Superior temporal gyrus (tissue), 1 donor: ENCODE measurements around the gene BAAT.

Experiments
- DNase-seq: peaks from one replicate; pipeline ENCODE4 v3.0.0-alpha.2; 2016; ENCODE audit errors: extremely low spot score

BAAT gene

DNA sequence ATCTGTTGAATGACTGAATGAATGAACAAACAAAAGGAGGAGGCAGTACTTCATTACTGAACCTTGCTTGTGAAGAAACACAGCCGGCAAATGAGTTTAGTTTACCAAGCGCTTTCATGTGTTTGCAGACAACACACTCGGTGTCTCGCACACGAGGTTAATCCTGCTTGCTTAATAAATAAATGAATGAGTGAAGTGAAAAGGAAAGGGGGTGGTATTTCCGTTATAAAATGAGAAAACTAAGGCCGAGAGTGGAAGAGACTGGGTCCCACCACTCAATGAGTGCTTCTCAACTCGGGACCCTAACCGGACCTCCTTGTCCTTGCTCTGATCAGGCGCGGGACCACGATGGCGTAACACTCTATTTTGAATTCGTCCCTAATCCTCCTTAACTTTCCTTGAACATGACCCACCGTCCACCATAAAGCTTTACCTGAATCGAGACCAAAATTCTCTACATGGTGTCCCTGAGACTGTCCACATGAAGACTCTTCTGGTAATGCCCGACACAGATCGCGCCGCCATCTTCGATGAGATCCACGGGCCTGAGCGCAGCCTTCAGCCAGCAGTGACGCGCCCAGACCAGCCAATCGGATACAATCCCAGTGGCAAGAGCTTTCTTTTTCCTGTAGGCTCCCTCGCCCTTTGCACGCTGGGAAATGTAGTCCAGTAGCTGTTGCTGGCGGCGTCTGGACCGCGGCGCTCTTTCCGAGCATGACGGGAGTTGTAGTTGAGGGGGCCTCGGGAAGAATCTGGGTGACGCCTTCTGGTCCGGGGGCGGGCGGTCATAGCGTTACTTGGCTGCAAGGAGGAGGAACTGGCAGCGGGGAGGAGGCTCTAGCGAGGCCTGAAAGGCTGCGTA is 13.5 kb upstream of the BAAT start, which contains the start of the genes MRPL50 and ZNF189:
TSS of gene MRPL50 (minus strand) at position 551 of the 862 bp plus-strand sequence. CDS start at position 525, 26 bp downstream.
TSS of gene ZNF189 (plus strand) at position 784 of the 862 bp plus-strand sequence. CDS start 306 bp downstream, outside the sequence.
- peak; percentile 100 for DNase-seq

DNA sequence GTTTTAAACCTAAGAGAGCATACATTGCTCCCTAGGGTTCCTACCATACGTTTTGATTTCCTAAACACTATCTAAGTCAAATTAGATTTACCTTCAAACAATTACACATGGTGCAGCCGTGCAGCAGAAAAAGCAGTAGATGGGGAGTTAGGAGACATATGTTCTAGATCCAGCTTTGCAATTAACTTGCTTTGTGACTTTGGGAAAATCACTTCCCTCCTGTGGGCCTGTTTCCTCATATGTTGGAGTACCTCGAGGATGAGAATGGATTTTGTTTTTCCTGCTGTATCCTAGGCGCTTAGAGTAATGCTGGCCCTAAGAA is 12.9 kb upstream of the BAAT start:
- DNase-seq: no peak

DNA sequence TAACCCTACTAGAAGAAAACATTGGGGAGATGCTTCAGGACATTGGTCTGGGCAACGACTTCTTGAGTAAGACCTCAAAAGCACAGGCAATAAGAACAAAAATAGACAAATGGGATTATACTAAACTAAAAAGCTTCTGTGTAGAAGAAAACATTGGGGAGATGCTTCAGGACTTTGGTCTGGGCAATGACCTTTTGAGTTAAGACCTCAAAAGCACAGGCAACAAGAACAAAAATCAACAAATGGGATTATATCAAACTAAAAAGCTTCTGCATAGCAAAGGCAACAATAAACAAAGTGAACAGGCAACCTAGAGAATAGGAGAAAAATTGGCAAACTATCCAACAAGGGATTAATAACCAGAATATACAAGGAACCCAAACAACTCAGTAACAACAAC is 9.9 kb upstream of the BAAT start:
- no peak for DNase-seq

DNA sequence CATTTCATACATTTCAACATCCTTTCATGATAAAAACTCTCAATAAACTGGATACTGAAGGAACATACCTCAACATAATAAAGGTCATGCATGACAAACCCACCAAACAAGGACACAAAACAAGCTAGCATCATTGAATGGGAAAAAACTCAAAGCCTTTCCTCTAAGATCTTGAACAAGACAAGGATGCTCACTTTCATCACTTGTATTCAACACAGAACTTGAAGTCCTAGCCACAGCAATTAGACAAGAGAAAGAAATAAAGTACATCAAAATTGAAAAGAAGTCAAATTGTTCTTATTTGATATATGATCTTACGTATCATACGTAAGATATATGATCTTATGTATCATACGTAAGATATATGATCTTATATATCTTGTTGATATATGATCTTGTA is 8.3 kb upstream of the BAAT start:
- DNase-seq: no peak

DNA sequence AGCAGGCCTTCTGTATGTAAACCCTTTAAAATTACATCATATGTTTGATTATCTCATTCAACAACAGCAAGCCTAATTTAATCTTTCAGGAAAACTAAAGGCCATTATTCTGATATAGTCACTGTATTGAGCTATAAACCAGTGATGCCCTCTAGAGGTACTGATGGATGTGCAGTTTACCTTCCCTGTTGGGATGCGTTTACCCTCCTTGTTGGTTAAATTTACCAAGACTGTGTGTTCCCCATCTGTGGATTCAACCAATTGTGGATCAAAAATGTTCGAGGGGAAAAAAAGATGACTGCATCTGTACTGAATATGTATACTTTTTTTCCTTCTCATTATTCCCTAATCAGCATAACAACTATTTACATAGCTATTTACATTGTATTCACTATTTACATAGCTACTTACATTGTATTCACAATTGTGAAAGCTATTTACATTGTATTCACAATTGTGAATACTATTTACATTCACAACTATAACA is 3.7 kb upstream of the BAAT start:
- DNase-seq: no peak

DNA sequence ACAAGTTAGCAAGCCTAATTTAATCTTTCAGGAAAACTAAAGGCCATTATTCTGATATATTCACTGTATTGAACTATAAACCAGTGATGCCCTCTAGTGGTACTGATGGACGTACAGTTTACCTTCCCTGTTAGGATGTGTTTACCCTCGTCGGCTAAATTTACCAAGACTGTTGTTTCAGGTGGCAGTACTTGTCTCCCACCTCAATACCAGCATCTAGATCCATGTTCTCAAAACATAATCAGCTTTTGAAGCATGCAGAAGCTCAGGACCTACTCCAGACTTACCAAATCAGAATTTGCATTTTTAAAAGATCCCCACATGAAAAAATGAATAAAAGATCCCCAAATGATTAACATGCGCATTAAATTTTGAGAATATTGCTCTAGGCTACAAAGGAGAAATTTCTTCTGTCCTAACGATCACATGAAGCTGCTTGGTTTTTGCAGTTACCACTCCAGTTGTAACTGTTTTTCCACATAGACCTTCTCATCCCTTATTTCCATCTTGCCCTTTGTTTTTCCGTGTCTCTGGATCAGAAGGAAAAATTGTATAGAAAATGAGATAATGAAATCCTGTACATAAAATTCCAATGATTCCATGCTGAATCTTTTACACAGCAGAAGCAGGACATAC is 3.2 kb upstream of the BAAT start:
- peak; percentile 86 for DNase-seq

DNA sequence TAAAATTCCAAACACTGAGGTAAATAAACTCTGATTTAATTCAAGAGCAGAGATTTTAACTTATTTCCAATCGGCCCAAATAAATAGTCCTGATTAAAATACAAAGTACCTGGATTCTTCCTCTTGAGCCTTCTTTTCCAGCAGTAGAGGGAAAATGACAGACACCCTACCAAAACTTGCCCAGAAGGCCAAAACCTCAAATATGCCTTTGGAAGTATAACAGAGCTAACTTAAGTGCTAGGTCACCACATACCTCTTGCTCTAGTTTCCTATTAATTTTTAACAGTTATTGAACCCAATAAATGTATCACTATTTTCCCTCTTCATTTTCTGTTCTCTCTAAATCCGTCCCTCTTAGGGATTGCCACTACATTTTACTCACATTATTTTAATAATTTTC is 1.4 kb downstream of the BAAT start:
- DNase-seq: no peak

DNA sequence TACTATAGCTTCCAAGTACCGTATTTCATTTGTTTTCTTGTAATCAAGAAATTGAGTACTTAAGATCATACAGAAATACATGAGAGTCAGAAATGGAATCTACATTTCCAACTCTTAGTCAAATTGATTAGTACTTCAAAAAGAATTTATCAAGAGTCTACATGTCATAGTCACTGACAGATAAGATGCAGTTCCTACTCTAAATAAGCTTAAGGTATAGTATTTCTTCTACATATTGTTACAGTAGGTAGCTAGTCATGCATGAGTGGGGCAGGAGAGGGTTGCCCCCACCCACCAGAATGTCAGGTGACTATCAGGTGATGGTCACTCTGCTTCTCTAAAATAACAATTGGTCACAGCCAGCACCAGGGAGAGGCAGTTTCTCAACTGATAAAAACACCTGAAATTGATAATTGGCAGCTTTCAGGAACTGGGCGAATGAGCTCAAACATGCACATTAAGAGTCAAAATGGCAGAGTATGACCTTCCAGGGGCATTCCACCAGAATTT is 2.9 kb downstream of the BAAT start:
- DNase-seq: no peak

DNA sequence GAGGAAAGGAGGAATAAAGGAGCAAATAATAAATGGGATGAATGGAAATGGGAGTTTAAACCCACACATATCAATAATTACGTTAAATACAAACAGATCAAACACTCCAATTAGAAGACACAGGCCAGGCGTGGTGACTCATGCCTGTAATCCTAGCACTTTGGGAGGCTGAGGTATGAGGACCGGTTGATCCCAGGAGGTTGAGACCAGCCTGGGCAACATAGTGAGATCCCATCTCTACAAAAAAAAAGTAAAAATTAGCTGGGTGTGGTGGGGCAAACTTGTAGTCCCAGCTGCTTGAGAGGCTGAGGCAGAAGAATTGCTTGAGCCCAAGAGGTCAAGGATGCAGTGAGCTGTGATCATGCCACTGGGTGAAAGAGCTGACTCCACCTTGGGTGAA is 3.7 kb downstream of the BAAT start:
- DNase-seq: no peak

DNA sequence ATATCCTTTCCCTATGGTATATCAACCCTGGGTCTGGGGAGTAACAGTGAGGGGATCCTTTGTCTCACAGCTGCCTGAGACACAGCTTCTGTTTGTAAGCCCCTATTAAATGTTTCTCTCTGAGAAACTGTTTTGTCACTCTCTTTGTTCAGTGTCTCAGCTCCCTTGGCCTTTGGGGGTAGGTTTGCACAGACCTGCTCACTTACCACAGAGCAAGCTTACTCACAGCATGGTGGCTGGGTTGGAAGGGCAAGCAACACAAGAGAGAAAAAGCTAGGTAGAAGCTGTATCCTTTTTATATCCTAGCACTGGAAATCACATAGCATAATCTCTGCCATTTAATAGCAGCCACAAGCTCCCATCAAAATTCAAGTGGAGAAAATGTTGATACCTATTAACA is 4.5 kb downstream of the BAAT start:
- DNase-seq: no peak

DNA sequence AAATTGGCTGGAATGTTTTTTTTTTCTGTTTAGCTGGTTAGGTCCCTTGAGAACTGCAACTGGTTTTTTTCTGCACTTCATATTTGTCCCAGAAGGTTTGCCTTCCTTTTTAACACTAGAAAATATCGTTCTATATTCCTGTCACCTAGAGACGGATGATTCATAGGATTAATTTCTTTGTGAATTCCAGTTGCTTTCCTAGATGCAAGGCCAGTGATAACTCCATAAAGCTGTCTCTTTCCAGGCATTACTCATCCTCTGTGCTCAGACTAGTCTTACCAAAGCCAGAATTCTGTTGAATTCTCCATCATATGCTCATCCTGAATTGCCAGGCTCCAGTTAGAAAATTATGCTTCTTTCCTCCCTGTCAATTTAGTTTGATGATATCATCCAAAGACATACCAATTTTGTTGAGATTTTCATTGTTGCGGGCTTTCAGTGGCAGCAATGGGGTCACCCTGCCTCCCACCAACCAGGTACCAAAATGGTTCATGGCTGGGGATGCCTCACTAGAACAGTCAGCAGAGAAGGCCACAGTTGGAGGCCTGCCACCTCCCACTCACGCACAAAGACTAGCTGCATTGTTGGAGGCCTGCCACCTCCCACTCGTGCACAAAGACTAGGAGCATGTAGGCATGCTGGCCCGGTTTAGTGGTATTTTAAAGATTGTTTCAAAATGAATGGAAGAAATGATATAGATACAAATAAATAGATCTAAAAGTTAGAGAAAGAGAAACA is 8.5 kb downstream of the BAAT start:
- DNase-seq: peak; percentile 63

DNA sequence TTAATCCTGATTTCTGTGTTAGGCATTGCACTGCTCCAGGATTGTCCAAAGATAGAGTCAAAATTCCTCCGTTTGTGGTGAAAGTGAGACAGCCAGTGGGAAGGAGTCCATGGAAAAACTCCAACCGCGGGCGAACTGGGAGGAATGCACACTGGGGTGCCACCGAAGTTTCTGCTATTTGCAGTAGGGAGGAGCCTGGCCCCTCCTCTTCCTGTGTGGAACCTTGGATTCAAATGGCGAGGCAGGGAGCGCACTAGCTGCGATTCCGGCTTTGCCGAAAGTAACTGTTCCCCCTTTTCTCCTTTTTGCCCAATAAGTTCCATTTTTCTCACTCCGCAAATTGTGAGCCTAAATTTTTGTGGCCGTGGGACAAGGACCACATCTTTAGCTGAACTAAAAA is 9.3 kb downstream of the BAAT start:
- peak; percentile 45 for DNase-seq

DNA sequence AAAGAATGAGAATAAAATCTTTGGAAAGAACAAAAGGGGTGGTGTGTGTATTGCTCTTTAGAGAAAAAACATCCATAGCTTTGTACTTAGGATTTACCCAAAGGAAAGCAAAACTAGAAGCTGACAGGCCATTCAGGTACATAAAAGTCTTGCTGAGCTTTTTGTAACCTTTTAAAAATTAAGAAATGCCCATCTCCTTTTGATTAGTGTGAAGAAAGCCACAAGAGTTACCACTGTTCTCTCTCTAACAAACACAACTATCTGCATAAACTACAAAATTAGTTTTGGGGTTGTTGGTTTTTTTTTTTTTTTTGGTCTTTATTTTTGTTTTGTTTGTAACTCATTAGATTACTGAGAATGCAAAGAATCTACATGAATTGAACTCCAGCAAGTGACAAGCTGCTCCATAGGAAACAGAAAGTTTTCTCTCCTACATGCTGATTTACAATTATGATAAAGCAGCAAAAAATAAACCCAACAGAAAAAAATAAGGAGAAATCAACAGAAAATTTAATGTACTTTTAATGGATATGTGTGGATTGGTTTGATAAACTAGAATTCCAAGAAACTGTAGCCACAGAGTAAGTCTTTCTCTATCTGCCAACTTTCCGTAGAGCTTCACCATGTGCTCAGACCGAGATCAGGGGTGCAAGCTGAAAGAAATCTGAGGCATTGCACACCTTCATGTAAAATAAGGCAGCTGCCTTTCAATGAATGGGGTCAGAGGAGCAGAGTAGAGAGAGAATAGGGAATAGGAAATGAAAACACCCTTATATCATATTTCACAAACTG is 12.3 kb downstream of the BAAT start:
- no peak for DNase-seq

DNA sequence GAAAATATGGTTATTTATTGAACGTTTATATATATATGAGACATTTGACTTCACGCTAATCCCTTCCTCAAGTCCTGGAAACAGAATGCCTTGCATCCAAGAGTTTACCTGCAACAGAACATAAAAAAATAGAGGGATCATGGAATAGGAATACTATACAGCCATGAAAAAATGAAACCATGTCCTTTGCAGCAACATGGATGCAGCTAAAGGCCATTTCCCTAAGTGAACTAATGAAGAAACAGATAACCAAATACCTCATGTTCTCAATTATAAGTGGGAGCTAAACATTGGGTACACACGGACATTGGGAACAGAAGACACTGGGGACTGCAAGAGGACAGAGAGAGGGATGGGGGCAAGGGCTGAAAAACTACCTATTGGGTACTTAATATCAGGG is 13.0 kb downstream of the BAAT start:
- no peak for DNase-seq

DNA sequence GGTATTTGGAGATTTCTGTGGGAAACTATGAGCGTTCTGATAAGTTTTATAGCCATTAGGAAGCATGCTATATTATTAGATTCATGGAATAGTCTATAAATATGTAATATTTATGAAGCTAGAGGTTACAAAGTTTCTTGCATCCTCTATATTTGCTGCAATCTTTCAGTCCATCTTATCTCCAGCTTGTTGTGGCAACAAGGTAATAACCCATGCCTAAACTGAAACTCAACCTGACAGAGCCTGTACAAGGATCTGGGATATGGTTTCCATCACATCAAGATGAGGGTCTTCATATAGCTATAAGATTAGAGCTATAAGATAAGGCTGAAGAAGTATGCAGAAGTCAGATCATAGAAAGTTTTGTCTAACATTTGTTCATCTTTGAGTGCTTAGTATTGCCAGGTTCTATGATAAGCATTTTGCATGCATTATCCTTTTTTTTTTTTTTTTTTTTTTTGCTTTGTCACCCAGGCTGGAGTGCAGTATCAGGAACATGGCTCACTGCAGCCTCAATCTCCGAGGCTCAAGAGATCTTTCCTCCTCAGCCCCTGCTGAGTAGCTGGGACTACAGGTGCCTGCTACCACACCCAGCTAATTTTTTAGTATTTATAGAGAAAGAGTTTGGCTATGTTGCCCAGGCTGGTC is 14.8 kb downstream of the BAAT start:
- no peak for DNase-seq

DNA sequence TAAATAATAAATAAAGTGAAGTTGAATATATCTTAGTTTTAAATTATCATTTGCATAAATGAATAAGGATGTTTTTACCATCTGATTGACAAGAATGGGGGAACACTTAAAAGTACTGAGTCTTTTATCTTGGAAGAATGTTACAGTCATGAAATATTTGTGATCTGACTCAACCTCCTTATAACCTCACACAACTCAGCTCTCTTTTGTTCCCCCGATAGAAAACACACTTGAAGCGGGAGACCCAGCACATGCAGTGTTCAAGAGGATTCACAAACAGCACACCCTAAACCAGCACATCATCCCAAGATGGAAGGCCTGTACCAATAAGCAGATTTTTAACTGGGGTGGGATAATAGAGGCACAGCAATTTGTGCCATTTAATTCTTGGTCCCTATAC is 15.5 kb downstream of the BAAT start:
- DNase-seq: no peak

DNA sequence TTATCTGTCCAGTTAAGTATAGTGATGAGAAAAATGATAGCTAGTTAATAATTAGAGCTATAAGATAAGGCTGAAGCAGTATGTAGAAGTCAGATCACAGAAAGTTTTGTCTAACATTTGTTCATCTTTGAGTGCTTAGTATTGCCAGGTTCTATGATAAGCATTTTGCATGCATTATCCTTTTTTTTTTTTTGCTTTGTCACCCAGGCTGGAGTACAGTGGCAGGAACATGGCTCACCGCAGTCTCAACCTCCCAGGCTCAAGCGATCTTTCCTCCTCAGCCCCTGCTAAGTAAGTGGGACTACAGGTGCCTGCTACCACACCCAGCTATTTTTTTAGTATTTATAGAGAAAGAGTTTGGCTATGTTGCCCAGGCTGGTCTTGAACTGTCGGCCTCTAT is 17.5 kb downstream of the BAAT start:
- DNase-seq: no peak

DNA sequence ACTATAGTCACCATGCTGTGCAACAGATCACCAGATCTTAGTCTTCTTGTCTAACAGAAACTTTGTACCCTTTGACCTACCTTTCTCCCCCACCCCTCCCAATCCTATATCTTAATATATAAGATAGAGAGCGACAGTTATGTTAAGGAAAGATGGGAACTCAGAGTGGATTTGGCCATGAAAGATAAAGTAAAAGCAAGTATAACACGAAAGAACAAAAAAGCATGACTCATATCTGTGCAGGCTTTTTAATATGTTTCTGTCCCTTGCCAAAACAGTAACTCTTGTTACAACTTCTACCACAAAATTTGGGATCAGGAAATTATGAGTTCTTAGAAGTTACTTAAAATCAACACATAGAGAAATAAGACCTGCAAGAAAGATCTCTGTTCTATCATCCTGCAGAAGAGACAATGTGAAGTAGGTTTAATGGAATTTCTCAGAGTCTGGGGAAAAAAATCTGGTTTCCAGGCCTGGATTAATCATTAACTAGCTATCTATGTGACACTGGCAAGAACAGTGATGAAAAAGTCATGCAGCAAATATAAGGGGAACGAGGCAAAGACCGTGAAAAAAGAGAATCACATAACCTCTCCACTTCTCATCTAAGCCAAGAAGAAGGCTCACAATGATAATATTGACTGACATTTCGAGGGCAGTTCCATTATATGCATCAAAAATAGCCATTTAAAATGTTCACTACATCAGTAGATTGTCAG is 18.6 kb downstream of the BAAT start:
- no peak for DNase-seq

DNA sequence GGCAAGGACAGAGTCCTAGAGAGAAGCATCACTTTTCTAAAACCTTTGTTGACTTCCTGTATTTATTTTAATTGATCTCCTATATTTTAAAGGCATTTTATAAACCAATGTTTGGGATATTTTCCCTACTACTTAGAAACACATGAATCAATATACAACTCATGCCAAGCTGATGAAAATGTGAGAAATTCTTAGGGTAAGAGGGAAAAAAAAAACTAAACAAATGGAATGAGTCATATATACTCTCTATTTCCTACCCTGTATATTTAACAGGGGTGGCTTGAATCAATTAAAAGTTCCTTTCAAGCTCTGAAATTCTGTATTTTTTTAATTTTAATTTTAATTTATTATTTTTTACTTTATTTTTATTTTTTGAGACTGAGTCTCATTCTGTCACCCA is 19.6 kb downstream of the BAAT start:
- DNase-seq: no peak

DNA sequence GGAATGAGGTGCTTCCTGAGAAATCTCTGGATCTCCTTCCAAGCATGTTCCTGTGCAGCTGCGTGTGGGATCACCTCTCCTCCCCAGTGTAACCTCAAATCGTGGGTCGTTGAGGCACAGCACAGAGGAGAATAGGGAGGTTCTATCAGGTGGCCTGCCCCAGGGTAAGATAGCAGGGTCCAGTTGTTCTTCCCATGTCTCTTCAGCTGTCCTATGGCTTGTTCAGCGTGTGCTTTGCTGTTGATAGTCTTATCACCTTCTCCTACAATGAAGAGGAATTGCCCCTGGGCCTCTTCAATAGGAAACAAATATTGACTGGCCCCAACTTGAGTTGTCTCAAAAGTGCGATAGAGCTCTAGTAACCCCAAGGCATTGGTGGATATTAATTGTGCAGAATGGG is 22.4 kb downstream of the BAAT start:
- no peak for DNase-seq
